Breast epithelium (tissue), 4 donors: ENCODE measurements around the gene ITIH3. TPM values are rescaled to one million over a fixed set of nuclear protein-coding genes. Genes with fewer than 3 reads are reported as not detected.

Experiments used
- DNase-seq, 2 donors: peaks; one replicate each; pipeline ENCODE4 v3.0.0-alpha.2; 2019; ENCODE audit warnings: low spot score in 2 of 2
- H3K27ac ChIP-seq, 2 donors: fragments of 200-600 bp; sonication (generic) in 1 of 2; one replicate each; pipeline ENCODE4 v1.5.1; 2016 to 2019; ENCODE audit warnings: mild to moderate bottlenecking in 1 of 2
- H3K27me3 ChIP-seq, 2 donors: fragments of 200-600 bp; sonication (generic) in 1 of 2; one replicate each; pipeline versions ENCODE4 v1.5.1 to v1.6.0; 2017 to 2019; ENCODE audit warnings: control low read depth in 1 of 2, mild to moderate bottlenecking in 1 of 2
- H3K36me3 ChIP-seq: fragments of 200-600 bp; one replicate; pipeline ENCODE4 v1.5.1; 2019
- H3K4me1 ChIP-seq, 2 donors: fragments of 200-600 bp; sonication (generic); one replicate each; pipeline ENCODE4 v1.5.1; 2016 to 2019; ENCODE audit warnings: control low read depth in 1 of 2
- H3K4me3 ChIP-seq, 3 donors: fragments of 200-600 bp; sonication (generic); 1 replicate in 2 of 3; 2 replicates in 1 of 3; pipeline ENCODE4 v1.5.1; 2016 to 2019; ENCODE audit warnings: mild to moderate bottlenecking in 3 of 3, moderate library complexity in 2 of 3
- H3K9me3 ChIP-seq, 2 donors: fragments of 200-600 bp; sonication (generic) in 1 of 2; one replicate each; pipeline ENCODE4 v1.5.1; 2016 to 2019; ENCODE audit warnings: control low read depth in 1 of 2
- CTCF ChIP-seq, 3 donors: fragments of 450-650 bp; IDR thresholded peaks; one replicate each; pipeline ENCODE4 v1.5.1; 2016 to 2017; ENCODE audit warnings: antibody characterized with exemption in 3 of 3, mild to moderate bottlenecking in 3 of 3, moderate library complexity in 3 of 3
- POLR2A ChIP-seq: fragments of 450-650 bp; IDR thresholded peaks from one replicate; pipeline ENCODE4 v1.6.1; 2016; ENCODE audit warnings: antibody characterized with exemption, mild to moderate bottlenecking, moderate library complexity
- POLR2AphosphoS5 ChIP-seq, 3 donors: sonication (generic); formaldehyde crosslinking; IDR thresholded peaks; one replicate each; pipeline ENCODE4 v1.6.1; 2017; ENCODE audit warnings: antibody characterized with exemption in 3 of 3
- intact Hi-C: fragments of 100-400 bp; cut with DNase I; formaldehyde crosslinking; loops from one replicate; pipeline ENCODE4 v1.15.1; 2023; ENCODE audit warnings: low total_unique reads
- total RNA-seq, 3 donors: library from RNA; depleted of rRNA; stranded (reverse); fragments of >200 nt; gene quantifications; one replicate each; pipeline ENCODE4 v1.1.0, GENCODE V29; 2016

ITIH3 gene
- total RNA-seq, 3 donors from 2014 or later, result 0.64 to 6.6 (median 0.88) TPM

GRCh38 chr3:52816199-52816598 is 21.6 kb downstream of the ITIH3 start:
- no peaks in the 10 kb centered on the region for H3K36me3 ChIP-seq

GRCh38 chr3:52816654-52817053 is 22.1 kb downstream of the ITIH3 start:
- no peak overlapping the region for H3K27ac ChIP-seq
- H3K36me3 ChIP-seq, result no peaks in the 10 kb centered on the region
- TF ChIP-seq POLR2A (no peak), POLR2AphosphoS5 (IDR thresholded peaks at IDR 0.05) (no peak), CTCF (IDR thresholded peaks at IDR 0.05) (no peak)
- H3K27me3 ChIP-seq, result no peaks in the 10 kb centered on the region
- no peak overlapping the region for H3K4me3 ChIP-seq
- H3K4me1 ChIP-seq, result no peaks in the 10 kb centered on the region
- H3K9me3 ChIP-seq, result no peaks in the 10 kb centered on the region
- DNase-seq, result no peak
- intact Hi-C loops, result no loop called here

More at GRCh38 chr3:52816199-52816598, 21.6 kb downstream of the ITIH3 start:
- Histone ChIP-seq H3K4me1 (no peaks in the 10 kb centered on the region), H3K27ac (no peak overlapping the region), H3K9me3 (no peaks in the 10 kb centered on the region), H3K27me3 (no peaks in the 10 kb centered on the region), H3K4me3 (no peak overlapping the region)
- DNase-seq, result no peak
- TF ChIP-seq CTCF (IDR thresholded peaks at IDR 0.05) (no peak), POLR2AphosphoS5 (IDR thresholded peaks at IDR 0.05) (no peak), POLR2A (no peak)
- intact Hi-C loops, result no loop called here

DNA sequence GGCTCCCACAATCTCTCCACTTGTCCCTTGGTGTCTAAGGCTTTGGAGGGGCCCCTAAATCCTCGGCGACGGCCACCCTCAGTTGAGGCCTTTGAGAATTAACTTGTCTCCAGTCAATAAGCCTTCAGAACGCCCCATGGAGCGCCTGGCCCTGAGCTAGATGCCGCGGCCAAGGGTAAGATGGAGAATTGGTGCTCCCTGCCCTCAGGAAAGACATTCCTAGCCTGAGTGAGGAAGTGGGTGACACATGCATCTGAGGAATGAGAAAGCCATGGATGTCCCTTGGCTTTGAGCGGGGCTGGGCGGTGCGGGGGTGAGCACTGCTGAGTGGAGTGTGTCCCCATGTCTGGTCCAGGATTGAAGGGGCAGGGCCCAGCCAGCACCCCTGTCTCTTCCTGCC is 22.6 kb downstream of the ITIH3 start:
- DNase-seq, result no peak
- no peaks in the 10 kb centered on the region for H3K4me1 ChIP-seq
- intact Hi-C loops, result no loop called here
- H3K9me3 ChIP-seq, result no peaks in the 10 kb centered on the region
- no peak for TF ChIP-seq CTCF (IDR thresholded peaks at IDR 0.05)
- TF ChIP-seq POLR2A, result no peak
- TF ChIP-seq POLR2AphosphoS5 (IDR thresholded peaks at IDR 0.05), result no peak
- no peak overlapping the region for H3K4me3 ChIP-seq
- no peaks in the 10 kb centered on the region for H3K27me3 ChIP-seq
- H3K36me3 ChIP-seq, result no peaks in the 10 kb centered on the region
- no peak overlapping the region for H3K27ac ChIP-seq

- no peaks in the 10 kb centered on the region for H3K36me3 ChIP-seq
- DNase-seq, result no peak
- no peak for TF ChIP-seq CTCF (IDR thresholded peaks at IDR 0.05)
- no peak for TF ChIP-seq POLR2AphosphoS5 (IDR thresholded peaks at IDR 0.05)
- TF ChIP-seq POLR2A, result no peak
- intact Hi-C loops, result no loop called here
- no peak overlapping the region for H3K4me3 ChIP-seq
- no peaks in the 10 kb centered on the region for H3K4me1 ChIP-seq
- no peak overlapping the region for H3K27ac ChIP-seq
- no peaks in the 10 kb centered on the region for H3K27me3 ChIP-seq
- no peaks in the 10 kb centered on the region for H3K9me3 ChIP-seq
These were observed 23.3 kb downstream of the ITIH3 start for GRCh38 chr3:52817860-52818259.

DNA sequence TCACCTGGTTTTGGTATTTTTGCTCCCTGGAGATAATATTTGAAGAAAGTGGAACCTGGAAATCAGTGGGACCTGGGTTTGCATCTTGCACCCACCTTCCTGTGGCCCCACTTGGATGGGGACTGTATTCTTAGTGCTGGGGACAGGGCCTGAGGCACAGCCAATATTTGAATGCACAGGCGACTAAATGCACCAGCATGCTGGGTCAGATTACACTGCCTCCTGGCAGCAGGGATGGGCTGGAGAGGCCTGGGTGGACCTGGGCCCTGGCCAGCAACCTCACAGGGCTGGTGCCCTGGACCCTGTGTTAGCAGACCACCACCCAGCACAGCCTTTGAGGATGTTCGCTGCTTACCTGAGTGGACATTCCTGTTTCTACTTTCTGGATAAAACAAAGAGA is 25.3 kb downstream of the ITIH3 start:
- H3K27me3 ChIP-seq, result no peaks in the 10 kb centered on the region
- H3K4me1 ChIP-seq, result no peaks in the 10 kb centered on the region
- DNase-seq, result no peak
- H3K9me3 ChIP-seq, result no peaks in the 10 kb centered on the region
- H3K4me3 ChIP-seq, result no peak overlapping the region
- H3K27ac ChIP-seq, result no peak overlapping the region
- TF ChIP-seq POLR2A, result no peak
- TF ChIP-seq CTCF (IDR thresholded peaks at IDR 0.05), result no peak
- TF ChIP-seq POLR2AphosphoS5 (IDR thresholded peaks at IDR 0.05), result no peak
- H3K36me3 ChIP-seq, result no peaks in the 10 kb centered on the region
- intact Hi-C loops, result loop anchor here (2.0 kb wide), 1 partner anchor 27 kb away; no protein-coding TSS in a partner anchor
